Endothelial cell of umbilical vein (primary cell): ENCODE measurements around the gene CCNY. TPM values are rescaled to one million over a fixed set of nuclear protein-coding genes. Genes with fewer than 3 reads are reported as not detected.

ENCODE experiments used
- BruUV-seq: library from RNA; stranded (reverse); fragments of 400-500 nt; replicated peaks from 2 replicates; lab custom pipeline; 2021; lab: Mats Ljungman, UMichigan
- CTCF ChIA-PET: fragments of 300-600, 350-600 bp; sonication (Branson Sonifier 250); formaldehyde crosslinking; loops from one replicate; lab custom pipeline; 2021; ENCODE audit warnings: antibody characterized with exemption, inconsistent platforms; lab: Charles Lee
- POLR2A ChIA-PET: fragments of 300-600, 350-600 bp; sonication (Branson Sonifier 250); formaldehyde crosslinking; loops from one replicate; lab custom pipeline; 2021; ENCODE audit warnings: antibody characterized with exemption, inconsistent platforms; lab: Charles Lee
- DNase-seq: peaks from one replicate; pipeline ENCODE4 v3.0.0-alpha.2; 2011; ENCODE audit warnings: low read depth, low spot score
- FAIRE-seq: peaks from 2 replicates; lab custom pipeline; 2011; peaks lifted over from hg19 to GRCh38; lab: Jason Lieb, UNC
- H2AFZ ChIP-seq: 2 replicates; pipeline ENCODE4 v1.6.0; 2012; ENCODE audit warnings: low read depth, low read length, control low read depth, inconsistent platforms
- H3K27ac ChIP-seq: 2 replicates; pipeline ENCODE4 v1.5.1; 2011; ENCODE audit warnings: low read depth, mild to moderate bottlenecking, control low read depth, low read length, moderate library complexity; ENCODE audit not compliant: insufficient read depth
- H3K27me3 ChIP-seq, 2 experiments: 2 replicates each; pipeline versions ENCODE4 v1.6.0 to v1.6.1; 2011; ENCODE audit warnings: low read length in 2 of 2, mixed read lengths in 1 of 2; ENCODE audit not compliant: control insufficient read depth in 2 of 2, insufficient read depth in 2 of 2
- H3K36me3 ChIP-seq, 2 experiments: 2 replicates in 1 of 2; 3 replicates in 1 of 2; pipeline ENCODE4 v1.5.1; 2011; ENCODE audit warnings: low read length in 2 of 2, mild to moderate bottlenecking in 1 of 2, moderate library complexity in 1 of 2; ENCODE audit not compliant: control insufficient read depth in 2 of 2, insufficient read depth in 2 of 2; ENCODE audit errors: extremely low read depth in 1 of 2
- H3K4me1 ChIP-seq: 3 replicates; pipeline ENCODE4 v1.5.1; 2011; ENCODE audit warnings: mild to moderate bottlenecking, low read length; ENCODE audit not compliant: control insufficient read depth, insufficient read depth; ENCODE audit errors: extremely low read depth
- H3K4me2 ChIP-seq: 2 replicates; pipeline ENCODE4 v1.6.1; 2011; ENCODE audit warnings: low read length, control low read depth, mixed read lengths; ENCODE audit not compliant: insufficient read depth
- H3K4me3 ChIP-seq, 3 experiments: fragments of 200-600 bp in 1 of 3; sonication (generic), shearing (Covaris generic) in 1 of 3; replicated peaks in 1 of 3; 2 replicates each; pipeline ENCODE4 v1.5.1; 2011 to 2016; ENCODE audit warnings: control low read depth in 3 of 3, low read length in 3 of 3, mild to moderate bottlenecking in 2 of 3, inconsistent platforms in 1 of 3, low read depth in 1 of 3, moderate library complexity in 1 of 3; ENCODE audit not compliant: insufficient read depth in 1 of 3
- H3K79me2 ChIP-seq: 2 replicates; pipeline ENCODE4 v1.6.0; 2012; ENCODE audit warnings: low read length, inconsistent platforms; ENCODE audit not compliant: control insufficient read depth, insufficient read depth
- H3K9ac ChIP-seq: replicated peaks from 2 replicates; pipeline ENCODE3; 2011; ENCODE audit warnings: low read length, control low read depth; ENCODE audit not compliant: insufficient read depth; ENCODE audit errors: extremely low read depth
- H3K9me1 ChIP-seq: replicated peaks from 3 replicates; pipeline ENCODE4 v1.6.0; 2011; ENCODE audit warnings: mild to moderate bottlenecking, low read length; ENCODE audit not compliant: control insufficient read depth, insufficient read depth; ENCODE audit errors: extremely low read depth
- H3K9me3 ChIP-seq: replicated peaks from 2 replicates; pipeline ENCODE4 v1.5.1; 2012; ENCODE audit warnings: low read length, inconsistent platforms; ENCODE audit not compliant: control insufficient read depth, insufficient read depth
- H4K20me1 ChIP-seq: replicated peaks from 2 replicates; pipeline ENCODE3; 2011; ENCODE audit warnings: mild to moderate bottlenecking, low read length; ENCODE audit not compliant: control insufficient read depth, insufficient read depth; ENCODE audit errors: extremely low read depth
- EZH2 ChIP-seq: IDR thresholded peaks from 2 replicates; pipeline ENCODE4 v1.6.1; 2012; ENCODE audit warnings: borderline replicate concordance, low read depth, mild to moderate bottlenecking, moderate library complexity, low read length, inconsistent platforms; ENCODE audit not compliant: severe bottlenecking
- FOS ChIP-seq: IDR thresholded peaks from 2 replicates; pipeline ENCODE4 v1.6.1; 2011; ENCODE audit warnings: mild to moderate bottlenecking, low read length, moderate library complexity, borderline replicate concordance; ENCODE audit not compliant: insufficient read depth
- GATA2 ChIP-seq: IDR thresholded peaks from 2 replicates; pipeline ENCODE4 v1.7.0; 2011; ENCODE audit warnings: low read depth, mild to moderate bottlenecking, moderate library complexity, mixed read lengths, low read length; ENCODE audit not compliant: insufficient read length, insufficient read depth
- JUN ChIP-seq: IDR thresholded peaks from 2 replicates; pipeline ENCODE4 v1.6.1; 2011; ENCODE audit warnings: borderline replicate concordance, low read depth; ENCODE audit not compliant: insufficient read length, insufficient read depth
- MAX ChIP-seq: IDR thresholded peaks from 2 replicates; pipeline ENCODE4 v1.6.1; 2011; ENCODE audit not compliant: insufficient read depth, insufficient read length
- MYC ChIP-seq: IDR thresholded peaks from one replicate; pipeline ENCODE4 v1.6.1; 2011; ENCODE audit warnings: mild to moderate bottlenecking, low read depth, low read length
- POLR2A ChIP-seq: IDR thresholded peaks from 2 replicates; pipeline ENCODE4 v1.6.1; 2012; ENCODE audit warnings: low read depth, mild to moderate bottlenecking, control low read depth, low read length
- POLR2AphosphoS5 ChIP-seq: IDR thresholded peaks from 2 replicates; pipeline ENCODE4 v1.6.1; 2012; ENCODE audit warnings: low read depth, mild to moderate bottlenecking, control low read depth, low read length, moderate library complexity; ENCODE audit not compliant: insufficient read depth
- dilution Hi-C: fragments of 300-500 bp; cut with MboI; formaldehyde crosslinking; loops from one replicate; pipeline ENCODE4 v1.15.0; 2019; ENCODE audit warnings: low sequenced_read_pairs; ENCODE audit not compliant: extremely low pct_ligation_motif_present
- intact Hi-C: fragments of 100-400 bp; cut with micrococcal nuclease; formaldehyde crosslinking; loops from one replicate; pipeline ENCODE4 v1.10.0; 2022
- polyA plus RNA-seq, 4 experiments: library from polyadenylated mRNA; depleted of rRNA in 3 of 4; stranded (reverse) in 3 of 4; unstranded in 1 of 4; fragments of >200 nt; gene quantifications; 2 replicates each; pipeline versions ENCODE4 v1.2.1 to v1.2.3, GENCODE V29; 2011 to 2012; ENCODE audit warnings: missing spikeins in 1 of 4
- total RNA-seq: library from RNA; stranded (reverse); gene quantifications from 2 replicates; pipeline ENCODE4 v1.2.3, GENCODE V29; 2021
- TF ChIP-seq, protein P1 (sequence below), 2 donors: IDR thresholded peaks; 1 replicate in 1 of 2; 2 replicates in 1 of 2; pipeline ENCODE4 v1.5.1; 2011; ENCODE audit warnings: low read length in 2 of 2, mild to moderate bottlenecking in 2 of 2, moderate library complexity in 2 of 2, control low read depth in 1 of 2, inconsistent platforms in 1 of 2, low read depth in 1 of 2; ENCODE audit not compliant: insufficient read depth in 1 of 2; ENCODE audit errors: extremely low read depth in 1 of 2

The CCNY gene
- total and polyA plus RNA-seq, 2 donors (not counting 3 experiments of a cell fraction or from before 2014, with no cell fraction given), result 61.5 to 107 TPM

DNA sequence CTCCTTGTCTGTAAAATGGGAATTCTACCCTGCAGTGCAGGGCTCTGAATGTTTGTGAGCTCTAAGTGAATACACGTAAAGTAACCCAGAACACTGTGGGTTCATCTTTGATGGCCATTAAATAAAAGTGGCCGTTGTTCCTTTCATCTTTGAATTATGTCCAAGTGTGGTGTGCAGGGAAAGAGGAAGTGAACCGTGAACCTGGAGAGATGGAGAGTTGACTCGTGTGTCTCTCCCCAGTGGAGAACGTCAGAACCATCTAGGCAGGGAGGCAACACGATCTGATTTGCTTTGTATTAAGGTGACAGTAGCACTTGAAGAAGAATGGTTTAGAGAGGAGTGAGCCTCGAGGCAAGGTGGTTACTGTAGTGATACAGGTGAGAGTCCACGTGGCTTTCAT is 175.3 kb downstream of the CCNY start:
- no peak for FAIRE-seq

GRCh38 chr10:35516102-35516670 is 179.9 kb downstream of the CCNY start:
- no peak overlapping the region for H2AFZ ChIP-seq
- peaks cover 0 to 2% of the 10 kb centered on the region in 2 experiments for H3K36me3 ChIP-seq
- DNase-seq (peak; percentile 4), FAIRE-seq (no peak)
- dilution Hi-C loops, result no loop called here
- peaks cover 55% of the 10 kb centered on the region for H3K79me2 ChIP-seq
- H3K9me1 ChIP-seq, result peaks cover 3% of the 10 kb centered on the region
- H3K4me2 ChIP-seq, result no peak overlapping the region
- no TSS peak for BruUV-seq
- no peak overlapping the region for H3K4me3 ChIP-seq
- no peak overlapping the region for H3K27ac ChIP-seq
- no peaks in the 10 kb centered on the region for H3K9me3 ChIP-seq
- no peaks in the 10 kb centered on the region for H3K27me3 ChIP-seq
- no peaks in the 10 kb centered on the region for H4K20me1 ChIP-seq
- ChIA-PET POLR2A (no interaction called here), CTCF (no interaction called here)
- intact Hi-C loops, result no loop called here
- no peak overlapping the region for H3K9ac ChIP-seq
- TF ChIP-seq POLR2A (no peak), JUN (no peak), GATA2 (no peak), MAX (no peak), FOS (no peak), MYC (no peak), POLR2AphosphoS5 (no peak), EZH2 (no peak)
- TF ChIP-seq, protein P1, sequence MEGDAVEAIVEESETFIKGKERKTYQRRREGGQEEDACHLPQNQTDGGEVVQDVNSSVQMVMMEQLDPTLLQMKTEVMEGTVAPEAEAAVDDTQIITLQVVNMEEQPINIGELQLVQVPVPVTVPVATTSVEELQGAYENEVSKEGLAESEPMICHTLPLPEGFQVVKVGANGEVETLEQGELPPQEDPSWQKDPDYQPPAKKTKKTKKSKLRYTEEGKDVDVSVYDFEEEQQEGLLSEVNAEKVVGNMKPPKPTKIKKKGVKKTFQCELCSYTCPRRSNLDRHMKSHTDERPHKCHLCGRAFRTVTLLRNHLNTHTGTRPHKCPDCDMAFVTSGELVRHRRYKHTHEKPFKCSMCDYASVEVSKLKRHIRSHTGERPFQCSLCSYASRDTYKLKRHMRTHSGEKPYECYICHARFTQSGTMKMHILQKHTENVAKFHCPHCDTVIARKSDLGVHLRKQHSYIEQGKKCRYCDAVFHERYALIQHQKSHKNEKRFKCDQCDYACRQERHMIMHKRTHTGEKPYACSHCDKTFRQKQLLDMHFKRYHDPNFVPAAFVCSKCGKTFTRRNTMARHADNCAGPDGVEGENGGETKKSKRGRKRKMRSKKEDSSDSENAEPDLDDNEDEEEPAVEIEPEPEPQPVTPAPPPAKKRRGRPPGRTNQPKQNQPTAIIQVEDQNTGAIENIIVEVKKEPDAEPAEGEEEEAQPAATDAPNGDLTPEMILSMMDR (IDR thresholded peaks at IDR 0.05; ENCODE audit: extremely low read depth in 1 of 2, insufficient read depth in 1 of 2, low read depth in 1 of 2, low read length in 2 of 2), result no peak
- H3K4me1 ChIP-seq, result peaks cover 7% of the 10 kb centered on the region

More for the DNA sequence above, 175.3 kb downstream of the CCNY start:
- Histone ChIP-seq H3K9me1 (peaks cover 3% of the 10 kb centered on the region), H3K27me3 (no peaks in the 10 kb centered on the region), H2AFZ (no peak overlapping the region), H3K79me2 (peaks cover 61% of the 10 kb centered on the region), H3K9me3 (no peaks in the 10 kb centered on the region), H3K36me3 (peaks cover 0 to 3% of the 10 kb centered on the region in 2 experiments), H4K20me1 (no peaks in the 10 kb centered on the region), H3K4me2 (no peak overlapping the region), H3K4me1 (peaks cover 7% of the 10 kb centered on the region), H3K27ac (no peak overlapping the region), H3K9ac (no peak overlapping the region), H3K4me3 (no peak overlapping the region)
- BruUV-seq, result no TSS peak
- no peak for TF ChIP-seq EZH2
- no peak for TF ChIP-seq MYC
- TF ChIP-seq GATA2, result no peak
- no peak for TF ChIP-seq POLR2AphosphoS5
- TF ChIP-seq, protein P1 (IDR thresholded peaks at IDR 0.05; ENCODE audit: extremely low read depth in 1 of 2, insufficient read depth in 1 of 2, low read depth in 1 of 2, low read length in 2 of 2), result no peak
- dilution Hi-C loops (no loop called here), intact Hi-C loops (no loop called here)
- CTCF ChIA-PET, result interaction anchor here (0.5 to 2.2 kb wide), 2 partner anchors 8 to 9 kb away, joined by 3 to 5 read pairs; no protein-coding TSS in a partner anchor
- no peak for DNase-seq
- POLR2A ChIA-PET, result no interaction called here
